Measurements from ENCODE around the gene RDH16.
"Not testable (repeated sequence)": the region's sequence is repeated elsewhere in the genome, so short reads cannot be mapped to it uniquely, and the experiment has no call there.

Gene RDH16

GRCh38 chr12:56916996-56917333 is 40.4 kb downstream of the RDH16 start:
- H3K79me2 ChIP-seq (ENCODE audit: insufficient read depth, low read depth): no peaks in the 10 kb centered on the region
- H3K4me1 ChIP-seq (ENCODE audit: low read depth, poor library complexity, severe bottlenecking): no peaks in the 10 kb centered on the region
- no peak for TF ChIP-seq CTCF (conservative IDR thresholded peaks at IDR 0.05; ENCODE audit: low read depth, low read length)
- no peak overlapping the region for H2AFZ ChIP-seq (ENCODE audit: low read depth)
- no peaks in the 10 kb centered on the region for H3K36me3 ChIP-seq (ENCODE audit: insufficient read depth)
- H3K4me2 ChIP-seq: no peak overlapping the region
- no peaks in the 10 kb centered on the region for H4K20me1 ChIP-seq (ENCODE audit: insufficient read depth)
- H3K9ac ChIP-seq: no peak overlapping the region
- no peak overlapping the region for H3K4me3 ChIP-seq (IDR thresholded peaks at IDR 0.05; ENCODE audit: insufficient read depth, low read depth, low read length)
- H3K27ac ChIP-seq: no peak overlapping the region
- H3K27me3 ChIP-seq (ENCODE audit: insufficient read depth, low read depth): no peaks in the 10 kb centered on the region

- no peak overlapping the region for H3K4me3 ChIP-seq (IDR thresholded peaks at IDR 0.05; ENCODE audit: insufficient read depth, low read depth, low read length)
- no peak overlapping the region for H3K27ac ChIP-seq
- no peaks in the 10 kb centered on the region for H3K36me3 ChIP-seq (ENCODE audit: insufficient read depth)
- H2AFZ ChIP-seq (ENCODE audit: low read depth): no peak overlapping the region
- no peaks in the 10 kb centered on the region for H3K27me3 ChIP-seq (ENCODE audit: insufficient read depth, low read depth)
- no peaks in the 10 kb centered on the region for H3K4me1 ChIP-seq (ENCODE audit: low read depth, poor library complexity, severe bottlenecking)
- H3K79me2 ChIP-seq (ENCODE audit: insufficient read depth, low read depth): no peaks in the 10 kb centered on the region
- H4K20me1 ChIP-seq (ENCODE audit: insufficient read depth): no peaks in the 10 kb centered on the region
- no peak for TF ChIP-seq CTCF (conservative IDR thresholded peaks at IDR 0.05; ENCODE audit: low read depth, low read length)
- no peak overlapping the region for H3K4me2 ChIP-seq
- no peak overlapping the region for H3K9ac ChIP-seq
Measured at GRCh38 chr12:56916296-56916995, 41.0 kb downstream of the RDH16 start.

- no peak overlapping the region for H3K4me3 ChIP-seq (IDR thresholded peaks at IDR 0.05; ENCODE audit: insufficient read depth, low read depth, low read length)
- no peak overlapping the region for H2AFZ ChIP-seq (ENCODE audit: low read depth)
Measured at GRCh38 chr12:56914724-56915123, 42.7 kb downstream of the RDH16 start.

GRCh38 chr12:56914256-56914655 is 43.2 kb downstream of the RDH16 start:
- H3K79me2 ChIP-seq (ENCODE audit: insufficient read depth, low read depth): no peaks in the 10 kb centered on the region
- no peaks in the 10 kb centered on the region for H3K4me1 ChIP-seq (ENCODE audit: low read depth, poor library complexity, severe bottlenecking)
- no peak overlapping the region for H3K27ac ChIP-seq
- H3K36me3 ChIP-seq (ENCODE audit: insufficient read depth): no peaks in the 10 kb centered on the region
- H3K4me2 ChIP-seq: no peak overlapping the region
- H3K4me3 ChIP-seq (IDR thresholded peaks at IDR 0.05; ENCODE audit: insufficient read depth, low read depth, low read length): no peak overlapping the region
- no peak overlapping the region for H3K9ac ChIP-seq
- H2AFZ ChIP-seq (ENCODE audit: low read depth): no peak overlapping the region
- H3K27me3 ChIP-seq (ENCODE audit: insufficient read depth, low read depth): no peaks in the 10 kb centered on the region
- no peaks in the 10 kb centered on the region for H4K20me1 ChIP-seq (ENCODE audit: insufficient read depth)
- no peak for TF ChIP-seq CTCF (conservative IDR thresholded peaks at IDR 0.05; ENCODE audit: low read depth, low read length)

More at GRCh38 chr12:56914724-56915123, 42.7 kb downstream of the RDH16 start:
- Histone ChIP-seq H3K27me3 (ENCODE audit: insufficient read depth, low read depth) (no peaks in the 10 kb centered on the region), H3K27ac (no peak overlapping the region), H3K79me2 (ENCODE audit: insufficient read depth, low read depth) (no peaks in the 10 kb centered on the region), H3K4me2 (no peak overlapping the region), H4K20me1 (ENCODE audit: insufficient read depth) (no peaks in the 10 kb centered on the region), H3K4me1 (ENCODE audit: low read depth, poor library complexity, severe bottlenecking) (no peaks in the 10 kb centered on the region), H3K9ac (no peak overlapping the region), H3K36me3 (ENCODE audit: insufficient read depth) (no peaks in the 10 kb centered on the region)
- TF ChIP-seq CTCF (conservative IDR thresholded peaks at IDR 0.05; ENCODE audit: low read depth, low read length): no peak

- not testable (repeated sequence) for H3K9ac ChIP-seq; H3K36me3 ChIP-seq (ENCODE audit: insufficient read depth); H3K4me2 ChIP-seq; H2AFZ ChIP-seq (ENCODE audit: low read depth); H4K20me1 ChIP-seq (ENCODE audit: insufficient read depth); H3K27me3 ChIP-seq (ENCODE audit: insufficient read depth, low read depth); H3K4me1 ChIP-seq (ENCODE audit: low read depth, poor library complexity, severe bottlenecking); H3K4me3 ChIP-seq (IDR thresholded peaks at IDR 0.05; ENCODE audit: insufficient read depth, low read depth, low read length); H3K79me2 ChIP-seq (ENCODE audit: insufficient read depth, low read depth); H3K27ac ChIP-seq
Measured at GRCh38 chr12:56909403-56909802, 48.0 kb downstream of the RDH16 start.
